ENCODE results near the gene DIP2C.

DNA sequence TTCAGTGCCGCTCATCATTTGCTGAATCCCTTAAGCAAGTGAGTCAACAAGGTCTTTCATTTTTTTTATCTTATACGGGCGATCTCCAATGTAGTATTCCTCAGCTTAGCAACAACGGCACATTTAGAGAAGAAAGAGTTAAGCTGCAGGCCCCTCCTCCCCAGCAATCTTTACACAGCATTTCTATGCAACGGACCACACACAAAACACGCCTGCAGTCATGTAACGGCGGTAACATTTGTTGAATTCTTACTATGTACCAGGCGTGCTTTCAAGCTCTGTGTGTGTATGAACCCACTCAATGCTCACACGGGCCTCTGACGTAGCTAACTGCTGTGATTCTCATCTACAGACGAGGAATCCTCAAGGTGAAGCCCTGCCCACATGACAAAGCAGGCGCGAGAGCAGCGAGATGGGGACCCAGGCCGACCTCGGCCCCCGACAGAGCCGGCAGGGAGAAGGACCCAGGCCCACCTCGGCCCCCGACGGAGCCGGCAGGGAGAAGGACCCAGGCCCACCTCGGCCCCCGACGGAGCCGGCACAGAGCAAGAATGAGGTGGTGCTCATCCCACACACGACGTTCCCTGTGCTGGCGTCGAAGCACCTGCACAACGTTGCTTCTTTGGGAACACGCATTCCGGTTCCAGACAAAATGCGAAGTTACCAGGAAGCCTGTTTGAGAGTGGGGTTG, 313.5 kb downstream of the DIP2C start:
- TF ChIP-seq CTCF (IDR thresholded peaks at IDR 0.05; ENCODE audit: borderline replicate concordance, extremely low read depth, low read length, poor library complexity, severe bottlenecking) = no peak
- no peak for TF ChIP-seq EZH2 (IDR thresholded peaks at IDR 0.05; ENCODE audit: borderline replicate concordance, low read depth, low read length, severe bottlenecking)

All from DND-41 (cell line).